Measurements from ENCODE around the gene JAKMIP2.

GRCh38 chr5:147557876-147558745, 224.4 kb downstream of the JAKMIP2 start:
- TF ChIP-seq POLR2A (IDR thresholded peaks at IDR 0.05) (no peak), CTCF (IDR thresholded peaks at IDR 0.05) (no peak)
